GM11168 (cell line): ENCODE results near the gene CUTA.

Experiments
- in situ Hi-C: fragments of 300-500 bp; cut with MboI; formaldehyde crosslinking; loops from one replicate; pipeline ENCODE4 v1.12.0; 2022; ENCODE audit warnings: low sequenced_read_pairs; ENCODE audit not compliant: unreplicated experiment

The CUTA gene, protein sequence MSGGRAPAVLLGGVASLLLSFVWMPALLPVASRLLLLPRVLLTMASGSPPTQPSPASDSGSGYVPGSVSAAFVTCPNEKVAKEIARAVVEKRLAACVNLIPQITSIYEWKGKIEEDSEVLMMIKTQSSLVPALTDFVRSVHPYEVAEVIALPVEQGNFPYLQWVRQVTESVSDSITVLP

DNA sequence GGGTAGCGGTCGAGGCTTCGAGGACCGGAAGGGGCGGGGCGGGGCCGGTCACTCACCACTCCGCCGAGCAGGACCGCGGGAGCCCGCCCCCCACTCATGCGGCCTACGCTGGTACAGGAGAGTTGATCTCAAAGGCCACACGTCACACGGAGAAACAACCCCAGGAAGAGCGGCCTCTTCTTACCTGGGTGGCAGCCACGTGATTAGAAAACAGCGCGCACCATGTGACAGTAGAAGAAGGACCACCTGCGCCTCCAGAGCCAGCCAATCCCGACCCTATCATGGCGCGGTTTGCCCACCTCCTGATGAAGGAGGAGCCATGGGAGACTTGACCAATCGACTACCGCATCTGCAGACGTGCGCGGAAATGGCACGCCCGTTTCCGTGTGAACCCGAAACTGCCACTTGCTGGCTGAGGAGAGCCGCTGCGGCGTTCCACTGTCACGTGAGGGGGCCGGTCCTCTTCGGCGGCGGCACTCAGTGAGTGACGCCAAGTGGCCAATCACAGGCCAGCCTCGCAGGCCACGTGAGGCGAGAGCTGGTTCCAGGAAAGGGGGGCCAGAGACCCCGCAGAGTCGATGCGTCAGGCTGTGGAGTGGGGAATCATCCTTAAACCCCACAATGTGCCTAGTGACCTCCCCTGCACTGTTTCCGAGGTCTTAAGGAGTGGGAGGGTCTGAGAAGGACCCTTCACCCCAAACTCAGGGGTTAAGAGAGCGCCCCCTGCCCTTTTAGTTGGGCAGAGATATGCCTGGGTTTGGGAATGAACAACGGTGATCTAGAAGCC lies at the start of gene CUTA:
Gene CUTA (minus strand): TSS at position 205 of the 787 bp plus-strand sequence. CDS start 107 bp downstream, at position 98.
- in situ Hi-C loops = no loop called here

DNA sequence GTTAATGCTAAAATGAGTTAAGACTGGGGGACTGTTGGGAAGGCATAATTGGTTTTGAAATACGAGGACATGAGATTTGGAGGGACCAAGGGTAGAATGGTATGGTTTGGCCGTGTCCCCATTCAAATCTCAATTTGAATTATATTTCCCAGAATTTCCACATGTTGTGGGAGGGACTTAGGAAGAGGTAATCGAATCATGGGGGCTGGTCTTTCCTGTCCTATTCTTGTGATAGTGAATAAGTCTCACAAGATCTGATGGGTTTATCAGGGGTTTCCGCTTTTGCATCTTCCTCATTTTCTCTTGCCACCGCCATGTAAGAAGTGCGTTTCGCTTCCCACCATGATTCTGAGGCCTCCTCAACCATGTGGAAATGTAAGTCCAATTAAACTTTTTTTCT lies 49.2 kb upstream of the CUTA start:
- in situ Hi-C loops = no loop called here

DNA sequence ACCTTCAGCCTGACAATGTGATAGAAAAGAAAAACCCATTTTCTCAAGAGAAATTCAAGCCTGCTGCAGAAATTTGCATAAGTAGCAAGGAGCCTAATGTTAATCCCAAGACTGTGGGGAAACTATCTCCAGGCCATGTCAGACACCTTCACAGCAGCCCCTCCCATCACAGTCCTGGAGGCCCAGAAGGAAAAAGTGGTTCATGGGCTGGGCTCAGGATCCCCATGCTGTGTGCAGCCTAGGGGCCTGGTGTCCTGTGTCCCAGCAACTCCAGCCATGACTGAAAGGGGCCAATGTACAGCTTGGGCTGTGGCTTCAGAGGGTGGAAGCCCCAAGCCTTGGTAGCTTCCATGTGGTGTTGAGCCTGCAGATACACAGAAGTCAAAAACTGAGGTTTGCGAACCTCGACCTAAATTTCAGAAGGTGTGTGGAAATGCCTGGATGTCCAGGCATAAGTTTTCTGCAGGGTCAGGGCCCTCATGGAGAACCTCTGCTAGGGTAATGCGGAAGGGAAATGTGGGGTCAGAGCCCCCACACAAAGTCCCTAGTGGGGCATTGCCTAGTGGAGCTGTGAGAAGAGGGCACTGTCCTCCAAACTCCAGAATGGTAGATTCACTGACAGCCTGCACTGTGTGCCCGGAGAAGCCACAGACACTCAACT lies 48.3 kb upstream of the CUTA start:
- in situ Hi-C loops = no loop called here

DNA sequence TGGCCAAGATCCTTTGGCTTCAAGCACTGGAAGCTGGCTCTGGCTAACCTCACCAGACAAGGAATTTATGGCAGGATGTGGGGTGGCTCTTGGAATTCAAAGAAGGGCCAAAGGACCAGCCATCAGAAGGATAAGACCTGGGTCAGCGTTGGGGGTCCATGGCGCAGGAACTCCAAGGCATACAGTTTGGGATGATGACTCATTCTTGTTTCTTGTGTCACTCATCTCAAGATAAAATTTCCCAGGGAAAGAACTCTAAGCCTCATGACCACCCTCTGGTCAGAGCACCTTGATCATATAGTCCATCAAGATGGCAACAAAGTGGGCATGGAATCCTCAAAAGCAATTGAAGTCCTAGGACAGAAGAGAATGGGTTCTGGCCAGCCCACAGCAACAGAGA lies 41.3 kb upstream of the CUTA start:
- in situ Hi-C loops = no loop called here

DNA sequence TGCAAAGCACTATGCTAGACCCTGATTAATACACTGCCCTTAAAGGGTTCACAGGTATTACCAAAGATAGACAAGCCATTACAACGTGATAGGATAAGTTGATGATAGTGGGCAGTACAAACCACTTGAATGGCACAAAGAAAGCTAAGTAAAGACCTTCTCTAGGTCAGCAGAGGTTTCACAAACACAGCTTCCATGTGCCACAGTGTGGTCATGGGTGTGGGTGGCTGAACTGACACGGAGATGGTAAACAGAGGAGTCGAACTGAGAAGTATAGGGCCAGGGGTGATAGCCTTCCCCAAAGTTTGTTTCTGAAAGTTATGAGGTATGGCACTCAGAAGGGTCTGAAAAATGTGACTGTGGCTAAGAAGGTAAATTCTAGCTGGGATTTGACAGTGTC lies 40.8 kb upstream of the CUTA start:
- in situ Hi-C loops = no loop called here

DNA sequence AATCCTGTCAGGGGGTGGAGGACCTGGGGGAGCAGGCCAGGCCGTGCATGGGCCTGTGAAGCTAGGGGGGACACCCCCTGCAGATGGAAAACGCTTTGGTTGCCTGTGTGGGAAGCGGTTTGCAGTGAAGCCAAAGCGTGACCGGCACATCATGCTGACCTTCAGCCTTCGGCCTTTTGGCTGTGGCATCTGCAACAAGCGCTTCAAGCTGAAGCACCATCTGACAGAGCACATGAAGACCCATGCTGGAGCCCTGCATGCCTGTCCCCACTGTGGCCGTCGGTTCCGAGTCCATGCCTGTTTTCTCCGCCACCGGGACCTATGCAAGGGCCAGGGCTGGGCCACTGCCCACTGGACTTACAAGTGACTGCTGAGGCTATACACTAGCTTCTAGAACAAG lies 38.2 kb upstream of the CUTA start:
- in situ Hi-C loops = no loop called here

DNA sequence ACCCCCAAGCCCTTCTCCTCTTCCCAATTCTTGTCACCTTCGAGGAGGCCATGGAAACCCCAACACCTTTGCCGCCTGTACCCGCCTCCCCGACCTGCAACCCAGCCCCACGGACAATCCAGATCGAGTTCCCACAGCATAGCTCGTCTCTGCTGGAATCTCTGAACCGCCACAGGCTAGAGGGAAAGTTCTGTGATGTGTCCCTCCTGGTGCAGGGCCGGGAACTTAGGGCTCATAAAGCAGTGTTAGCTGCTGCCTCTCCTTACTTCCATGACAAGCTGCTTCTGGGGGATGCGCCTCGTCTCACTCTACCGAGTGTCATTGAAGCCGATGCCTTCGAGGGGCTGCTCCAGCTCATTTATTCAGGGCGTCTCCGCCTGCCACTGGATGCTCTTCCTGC lies 37.1 kb upstream of the CUTA start:
- in situ Hi-C loops = no loop called here

DNA sequence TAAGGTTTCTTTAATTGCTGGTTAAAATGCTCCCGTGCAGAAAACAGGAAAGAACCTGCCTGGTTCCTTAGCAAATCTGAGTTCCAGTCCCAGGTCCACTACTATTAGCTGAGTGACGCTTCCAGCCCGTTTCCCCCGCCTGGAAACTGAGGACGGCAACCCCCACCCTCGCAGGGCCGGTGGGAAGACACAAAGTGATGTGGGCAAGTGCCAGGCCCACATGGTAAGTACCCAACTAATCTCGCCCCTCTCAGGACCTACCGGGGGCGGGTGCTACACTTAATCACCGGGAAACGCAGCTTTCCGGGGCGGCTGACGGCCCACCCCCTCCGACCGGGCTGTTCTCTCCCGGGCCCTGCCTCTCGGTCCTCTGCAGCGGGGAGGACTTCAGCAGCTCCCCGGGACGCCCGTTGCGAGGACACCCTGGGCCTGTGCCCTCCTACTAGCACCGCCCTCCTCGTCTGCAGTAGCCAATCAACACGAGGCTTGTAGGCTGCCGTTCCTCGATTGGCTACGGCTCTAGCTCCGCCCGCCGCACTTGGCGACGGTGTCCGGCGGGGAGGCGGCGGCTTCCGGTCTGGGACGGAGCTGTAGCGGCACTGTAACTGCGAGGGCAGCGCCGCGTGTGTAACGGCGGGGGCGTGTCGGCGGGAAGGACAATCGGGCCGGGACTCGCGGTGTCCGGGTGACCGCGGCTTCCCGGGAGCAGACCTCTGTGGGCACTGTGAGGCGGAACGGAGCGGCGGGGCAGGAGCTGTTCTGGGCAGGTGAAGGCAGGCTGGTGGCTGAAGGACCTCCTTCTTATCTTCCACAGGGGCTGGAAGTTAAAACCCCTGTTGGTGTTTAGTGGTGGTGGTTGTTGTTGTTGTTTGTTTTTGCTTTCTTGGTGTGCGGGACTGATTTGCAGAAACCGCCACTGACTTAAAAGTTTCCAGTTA lies 36.4 kb upstream of the CUTA start, which contains the start of gene ZBTB9:
Gene ZBTB9 (plus strand): TSS at position 568 of the 938 bp plus-strand sequence. CDS start 525 bp downstream, outside the sequence.
- in situ Hi-C loops = no loop called here

DNA sequence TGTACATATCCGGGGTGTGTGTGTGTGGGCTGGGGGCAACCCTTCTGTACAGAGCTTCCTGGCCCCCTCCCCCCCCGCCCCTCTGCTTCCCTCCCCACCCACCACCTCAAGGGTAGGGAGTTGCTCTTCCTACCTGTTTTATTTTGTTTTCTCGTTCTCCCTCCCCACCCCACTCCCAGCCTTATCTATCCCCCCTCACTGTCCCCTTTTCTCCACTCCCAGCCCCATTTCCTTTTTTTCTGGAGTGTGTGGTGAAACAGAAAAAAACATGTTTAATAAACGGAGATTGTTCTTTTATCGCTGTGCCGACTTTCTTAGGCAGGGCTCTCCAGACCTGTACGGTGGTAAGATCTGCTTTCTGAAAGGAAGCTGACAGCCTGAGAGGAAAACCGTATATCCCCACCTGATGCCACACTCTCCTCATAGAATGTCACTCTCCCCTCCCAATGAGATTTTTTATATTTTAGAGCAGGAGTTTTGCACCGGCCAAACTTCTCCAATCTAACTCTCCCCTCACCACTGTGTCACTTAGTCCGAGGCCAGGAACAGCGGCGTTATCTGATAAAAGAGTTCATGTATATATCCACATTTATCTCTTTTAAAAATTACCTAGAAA lies 35.6 kb upstream of the CUTA start:
- in situ Hi-C loops = no loop called here

DNA sequence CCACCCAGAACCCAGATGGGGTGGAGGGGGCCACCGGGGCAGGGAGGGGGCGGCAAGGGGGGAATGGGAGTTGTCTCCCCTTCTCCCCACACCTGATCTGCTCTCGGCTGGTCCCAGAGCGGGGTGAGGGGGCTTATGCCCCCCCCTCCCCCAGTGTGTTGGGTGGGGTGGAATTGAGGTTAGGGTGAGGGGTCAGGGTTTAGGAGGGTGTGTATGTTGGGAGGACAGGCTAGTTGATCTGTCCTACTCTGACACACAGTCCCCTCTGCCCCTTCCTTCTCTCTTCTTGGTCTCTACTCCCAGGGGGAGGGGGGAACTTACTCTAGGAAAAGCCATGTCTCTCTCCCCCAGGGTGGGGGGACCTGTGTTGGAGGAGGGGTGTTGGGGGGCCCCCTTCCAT lies 34.6 kb upstream of the CUTA start:
- in situ Hi-C loops = no loop called here

DNA sequence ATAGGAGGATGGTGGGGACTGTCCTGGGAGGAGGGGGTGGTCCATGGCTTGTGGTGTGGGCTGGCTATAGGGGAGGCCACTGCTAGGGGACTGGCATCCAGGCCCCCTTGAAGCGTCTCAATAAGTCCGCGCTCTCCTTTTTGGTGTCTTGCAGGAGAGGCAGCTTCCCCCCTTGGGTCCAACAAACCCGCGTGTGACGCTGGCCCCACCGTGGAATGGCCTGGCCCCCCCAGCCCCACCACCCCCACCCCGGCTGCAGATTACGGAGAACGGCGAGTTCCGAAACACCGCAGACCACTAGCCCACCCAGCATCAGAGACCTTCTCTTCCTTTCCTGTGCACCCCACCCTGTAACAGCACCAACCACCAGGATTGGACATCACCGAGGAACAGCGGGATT lies 33.7 kb upstream of the CUTA start:
- in situ Hi-C loops = no loop called here

DNA sequence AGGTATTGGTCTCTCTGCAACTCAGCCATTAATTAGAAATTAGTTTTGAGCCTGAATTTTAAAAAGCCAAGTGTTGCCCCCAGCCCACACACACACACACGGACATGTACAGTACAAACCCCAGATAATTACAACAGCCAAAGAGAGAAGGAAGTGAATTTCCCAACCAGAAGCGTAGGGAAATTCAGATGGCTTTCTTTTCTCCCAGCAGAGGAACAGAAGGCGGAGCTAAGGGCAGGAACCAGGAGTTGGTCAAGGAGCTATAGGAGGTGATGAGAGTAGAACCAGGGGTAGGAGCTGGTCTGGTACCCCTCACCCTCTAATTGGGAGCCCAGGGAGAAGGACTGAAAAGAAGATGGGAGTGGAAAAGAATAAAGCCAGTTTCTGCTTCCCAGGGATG lies 32.5 kb upstream of the CUTA start:
- in situ Hi-C loops = no loop called here

DNA sequence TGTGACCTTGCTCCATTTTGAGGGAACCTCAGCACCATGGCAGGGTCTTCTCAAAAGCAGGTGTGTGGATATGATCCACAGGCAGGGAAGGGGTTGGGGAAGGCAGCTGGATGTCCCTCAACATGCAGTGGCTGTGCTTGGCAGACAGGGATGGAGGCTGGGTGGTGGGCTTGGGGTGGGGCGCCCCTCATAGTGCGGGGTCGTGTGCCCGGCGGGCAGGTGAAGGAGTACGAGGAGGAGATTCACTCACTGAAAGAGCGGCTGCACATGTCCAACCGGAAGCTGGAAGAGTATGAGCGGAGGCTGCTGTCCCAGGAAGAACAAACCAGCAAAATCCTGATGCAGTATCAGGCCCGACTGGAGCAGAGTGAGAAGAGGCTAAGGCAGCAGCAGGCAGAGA lies 28.4 kb upstream of the CUTA start:
- in situ Hi-C loops = loop anchor here (5.0 kb wide), 1 partner anchor 131 kb away; no protein-coding TSS in a partner anchor

DNA sequence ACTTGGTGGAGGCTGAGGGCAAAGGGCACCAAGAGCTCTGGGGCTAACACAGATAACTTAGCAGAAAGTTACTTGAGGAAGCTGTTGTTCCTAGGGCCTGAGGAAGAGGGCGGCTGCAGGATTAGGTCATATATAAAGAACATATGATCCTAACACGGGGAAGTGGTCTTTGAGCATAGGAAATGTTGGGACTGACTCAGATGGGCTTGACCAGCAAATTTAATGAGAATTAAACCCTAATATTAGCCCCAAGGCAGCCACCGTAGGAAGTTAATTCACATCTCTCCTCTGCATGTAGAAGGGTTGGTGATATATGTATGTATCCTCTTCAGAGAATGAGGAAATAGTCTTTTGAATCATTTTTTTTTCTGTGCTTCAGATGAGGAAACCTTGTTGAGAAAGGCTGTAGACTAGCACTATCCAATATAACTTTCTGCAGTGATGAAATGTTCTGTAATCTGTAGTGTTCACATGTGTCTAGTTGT lies 27.3 kb upstream of the CUTA start:
- in situ Hi-C loops = loop anchor here (5.0 kb wide), 1 partner anchor 132 kb away; no protein-coding TSS in a partner anchor

DNA sequence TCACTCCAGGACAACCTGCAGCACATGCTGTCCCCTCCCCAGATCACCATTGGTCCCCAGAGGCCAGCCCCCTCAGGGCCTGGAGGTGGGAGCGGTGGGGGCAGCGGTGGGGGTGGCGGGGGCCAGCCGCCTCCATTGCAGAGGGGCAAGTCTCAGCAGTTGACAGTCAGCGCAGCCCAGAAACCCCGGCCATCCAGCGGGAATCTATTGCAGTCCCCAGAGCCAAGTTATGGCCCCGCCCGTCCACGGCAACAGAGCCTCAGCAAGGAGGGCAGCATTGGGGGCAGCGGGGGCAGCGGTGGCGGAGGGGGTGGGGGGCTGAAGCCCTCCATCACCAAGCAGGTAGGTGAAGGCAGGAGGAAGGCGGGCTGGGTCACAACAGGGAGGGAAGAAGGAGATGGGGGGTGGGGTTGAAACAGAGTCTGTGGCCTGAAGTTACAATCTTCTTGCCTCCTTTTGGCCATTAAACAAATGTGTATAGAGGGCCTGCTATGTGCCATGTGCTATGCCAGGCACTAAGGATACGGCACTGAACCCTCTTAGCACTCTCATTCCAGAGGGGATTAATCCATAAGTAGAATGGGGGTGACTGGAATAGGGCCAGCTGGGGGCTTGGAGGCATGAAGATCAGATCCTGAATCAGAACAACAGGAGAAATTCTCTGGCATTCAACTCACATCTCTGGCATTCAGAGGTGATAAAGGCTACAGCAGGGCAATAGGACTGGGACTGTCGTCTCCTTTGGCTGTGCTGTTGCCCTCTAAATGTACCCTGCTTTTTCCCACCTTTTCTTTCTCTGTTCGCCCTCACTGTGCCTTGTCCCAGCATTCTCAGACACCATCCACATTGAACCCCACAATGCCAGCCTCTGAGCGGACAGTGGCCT lies 26.0 kb upstream of the CUTA start:
- in situ Hi-C loops = no loop called here

DNA sequence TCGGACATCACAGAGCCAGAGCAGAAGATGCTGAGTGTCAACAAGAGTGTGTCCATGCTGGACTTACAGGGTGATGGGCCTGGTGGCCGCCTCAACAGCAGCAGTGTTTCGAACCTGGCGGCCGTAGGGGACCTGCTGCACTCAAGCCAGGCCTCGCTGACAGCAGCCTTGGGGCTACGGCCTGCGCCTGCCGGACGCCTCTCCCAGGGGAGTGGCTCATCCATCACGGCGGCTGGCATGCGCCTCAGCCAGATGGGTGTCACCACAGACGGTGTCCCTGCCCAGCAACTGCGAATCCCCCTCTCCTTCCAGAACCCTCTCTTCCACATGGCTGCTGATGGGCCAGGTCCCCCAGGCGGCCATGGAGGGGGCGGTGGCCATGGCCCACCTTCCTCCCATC lies 25.1 kb upstream of the CUTA start:
- in situ Hi-C loops = no loop called here

DNA sequence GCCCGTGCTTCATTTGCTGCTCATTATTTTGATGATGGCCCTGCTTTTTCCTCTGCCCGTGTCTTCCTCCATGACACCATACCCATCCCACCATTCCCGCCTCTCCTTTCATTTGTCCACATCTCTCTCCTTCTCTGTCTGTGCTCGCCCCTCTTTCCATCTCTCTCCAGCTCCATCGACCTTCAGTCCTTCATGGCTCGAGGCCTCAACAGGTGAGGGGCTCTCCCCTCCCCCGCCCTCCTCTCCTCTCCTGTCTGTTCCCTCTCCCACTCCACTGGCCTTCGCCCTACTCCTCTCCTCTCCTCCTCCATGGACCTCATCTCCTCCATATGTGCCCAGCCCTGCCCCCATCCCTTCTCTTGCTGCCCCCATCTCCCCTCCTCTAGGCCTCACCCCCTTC lies 24.4 kb upstream of the CUTA start:
- in situ Hi-C loops = no loop called here

DNA sequence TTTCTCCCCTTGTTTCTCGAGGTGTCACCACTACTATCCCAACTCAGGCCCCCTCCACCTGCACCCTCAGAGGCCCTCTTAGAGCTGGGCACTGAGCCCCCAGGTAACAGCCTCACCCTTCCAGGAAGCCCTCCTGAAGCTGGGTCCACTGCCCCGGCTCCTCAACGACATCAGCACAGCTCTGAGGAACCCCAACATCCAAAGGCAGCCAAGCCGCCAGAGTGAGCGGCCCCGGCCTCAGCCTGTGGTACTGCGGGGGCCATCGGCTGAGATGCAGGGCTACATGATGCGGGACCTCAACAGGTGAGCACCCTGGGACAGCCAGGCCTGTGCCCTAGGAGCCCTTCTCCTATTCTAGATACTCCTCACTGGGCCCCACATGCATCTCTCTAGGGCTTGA lies 23.6 kb upstream of the CUTA start:
- in situ Hi-C loops = no loop called here
